Nephron (organoid): Measurements from ENCODE around the gene GNAT3.

Source experiments
- H3K27ac Mint-ChIP-seq, 3 experiments: 2 replicates each; pipeline ENCODE4 v1.8.0; 2020; ENCODE audit warnings: mixed read lengths in 3 of 3, mild to moderate bottlenecking in 2 of 3, moderate library complexity in 1 of 3
- H3K27me3 Mint-ChIP-seq: 2 replicates; pipeline ENCODE4 v1.8.0; 2021; ENCODE audit warnings: low read depth, mild to moderate bottlenecking, moderate library complexity, mixed read lengths
- H3K36me3 Mint-ChIP-seq: 2 replicates; pipeline ENCODE4 v1.8.0; 2020; ENCODE audit warnings: low read depth, mixed read lengths
- H3K4me1 Mint-ChIP-seq: 2 replicates; pipeline ENCODE4 v1.8.0; 2020; ENCODE audit warnings: mixed read lengths
- H3K4me3 Mint-ChIP-seq, 3 experiments: 2 replicates each; pipeline ENCODE4 v1.8.0; 2020; ENCODE audit warnings: mild to moderate bottlenecking in 3 of 3, mixed read lengths in 3 of 3, moderate library complexity in 2 of 3
- H3K9me3 Mint-ChIP-seq: 2 replicates; pipeline ENCODE4 v1.8.0; 2020; ENCODE audit warnings: mixed read lengths
- TF ChIP-seq, protein P1 (sequence below), 3 experiments: fragments of 200-600 bp; sonication (generic); IDR thresholded peaks; one replicate each; pipeline ENCODE4 v1.5.0; 2021; ENCODE audit warnings: antibody characterized with exemption in 3 of 3; ENCODE audit not compliant: unreplicated experiment in 3 of 3

The GNAT3 gene

DNA sequence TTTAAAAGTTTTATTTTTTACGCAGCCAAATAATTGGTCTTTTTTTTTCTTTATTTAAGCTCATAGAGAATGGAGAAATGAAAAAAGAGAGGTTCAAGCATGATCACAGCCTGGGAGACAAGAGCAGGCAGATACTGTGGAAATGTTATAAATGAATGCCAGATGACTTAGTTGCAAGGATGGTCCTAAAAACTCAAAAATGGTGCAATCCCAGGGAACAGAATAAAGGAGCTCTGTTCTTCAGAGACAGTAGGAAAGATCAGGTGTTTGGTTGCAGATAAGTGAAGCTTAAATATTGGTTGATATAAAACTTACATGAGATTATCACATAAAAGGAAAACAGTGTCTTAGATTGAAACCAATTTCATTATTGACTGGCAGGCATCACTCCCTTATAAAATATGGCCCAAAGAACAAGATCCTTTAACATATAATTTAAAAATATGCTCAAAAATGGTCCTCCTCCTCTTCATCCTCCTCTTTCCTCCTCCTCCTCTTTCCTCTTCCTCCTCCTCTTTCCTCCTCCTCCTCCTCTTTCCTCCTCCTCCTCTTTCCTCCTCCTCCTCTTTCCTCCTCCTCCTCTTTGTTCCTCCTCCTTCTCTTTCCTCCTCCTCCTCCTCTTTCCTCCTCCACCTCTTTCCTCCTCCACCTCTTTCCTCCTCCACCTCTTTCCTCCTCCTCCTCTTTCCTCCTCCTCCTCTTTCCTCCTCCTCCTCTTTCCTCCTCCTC, 18.6 kb downstream of the GNAT3 start:
- no peak overlapping the region for H3K27ac Mint-ChIP-seq
- H3K27me3 Mint-ChIP-seq = no peaks in the 10 kb centered on the region
- peaks cover 27% of the 10 kb centered on the region for H3K4me1 Mint-ChIP-seq
- H3K4me3 Mint-ChIP-seq = no peak overlapping the region
- H3K36me3 Mint-ChIP-seq = no peaks in the 10 kb centered on the region
- H3K9me3 Mint-ChIP-seq = peaks cover 3% of the 10 kb centered on the region
- TF ChIP-seq, protein P1, sequence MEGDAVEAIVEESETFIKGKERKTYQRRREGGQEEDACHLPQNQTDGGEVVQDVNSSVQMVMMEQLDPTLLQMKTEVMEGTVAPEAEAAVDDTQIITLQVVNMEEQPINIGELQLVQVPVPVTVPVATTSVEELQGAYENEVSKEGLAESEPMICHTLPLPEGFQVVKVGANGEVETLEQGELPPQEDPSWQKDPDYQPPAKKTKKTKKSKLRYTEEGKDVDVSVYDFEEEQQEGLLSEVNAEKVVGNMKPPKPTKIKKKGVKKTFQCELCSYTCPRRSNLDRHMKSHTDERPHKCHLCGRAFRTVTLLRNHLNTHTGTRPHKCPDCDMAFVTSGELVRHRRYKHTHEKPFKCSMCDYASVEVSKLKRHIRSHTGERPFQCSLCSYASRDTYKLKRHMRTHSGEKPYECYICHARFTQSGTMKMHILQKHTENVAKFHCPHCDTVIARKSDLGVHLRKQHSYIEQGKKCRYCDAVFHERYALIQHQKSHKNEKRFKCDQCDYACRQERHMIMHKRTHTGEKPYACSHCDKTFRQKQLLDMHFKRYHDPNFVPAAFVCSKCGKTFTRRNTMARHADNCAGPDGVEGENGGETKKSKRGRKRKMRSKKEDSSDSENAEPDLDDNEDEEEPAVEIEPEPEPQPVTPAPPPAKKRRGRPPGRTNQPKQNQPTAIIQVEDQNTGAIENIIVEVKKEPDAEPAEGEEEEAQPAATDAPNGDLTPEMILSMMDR (IDR thresholded peaks at IDR 0.05; ENCODE audit: unreplicated experiment in 3 of 3) = no peak

DNA sequence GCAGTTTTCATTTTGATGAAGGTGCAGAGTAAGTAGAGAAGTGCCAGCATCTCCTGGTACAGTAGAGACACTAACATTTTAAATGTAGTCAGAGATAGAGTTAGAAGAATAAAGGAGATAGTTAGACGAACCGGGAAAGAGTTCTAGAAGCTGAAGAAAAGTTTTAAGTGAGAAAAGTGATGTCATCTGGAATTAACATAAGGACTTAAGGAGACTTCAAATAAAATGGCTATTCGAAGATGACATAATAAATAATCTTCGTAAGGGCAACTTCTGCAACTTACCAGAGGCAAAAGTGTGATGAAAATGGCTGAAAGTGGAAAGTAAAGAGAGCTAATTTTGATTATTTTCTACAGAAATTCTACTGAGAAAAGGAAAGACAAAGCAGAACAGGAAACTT, 20.4 kb downstream of the GNAT3 start:
- no peaks in the 10 kb centered on the region for H3K27me3 Mint-ChIP-seq
- TF ChIP-seq, protein P1 (IDR thresholded peaks at IDR 0.05; ENCODE audit: unreplicated experiment in 3 of 3) = no peak

DNA sequence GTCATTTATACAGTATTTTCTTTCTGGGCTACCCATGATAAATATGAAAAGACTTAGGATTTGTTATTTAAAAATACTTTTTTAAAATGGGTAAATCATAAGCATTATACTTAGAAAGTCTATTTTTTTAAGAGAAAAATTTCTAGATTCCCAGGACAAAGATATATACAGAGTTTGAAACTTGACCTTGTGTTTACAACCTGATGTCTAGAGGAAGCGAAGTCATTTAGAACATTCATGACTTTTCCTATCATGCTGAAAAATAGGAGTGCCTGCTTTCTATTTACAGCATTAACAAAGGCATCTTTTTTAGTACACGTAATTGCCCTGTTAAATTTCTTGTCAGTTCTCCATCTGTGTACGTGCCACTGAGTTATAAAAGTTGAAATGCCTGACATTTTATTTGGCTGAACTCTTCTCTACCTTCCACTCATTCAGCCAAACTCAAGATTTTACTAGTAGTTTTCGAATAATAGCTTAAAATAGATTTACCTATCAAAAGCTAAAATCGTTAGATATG, 23.0 kb downstream of the GNAT3 start:
- H3K36me3 Mint-ChIP-seq = no peaks in the 10 kb centered on the region

More for the DNA sequence above, 20.4 kb downstream of the GNAT3 start:
- Mint-ChIP-seq H3K4me3 (no peak overlapping the region), H3K4me1 (peaks cover 26% of the 10 kb centered on the region), H3K9me3 (peaks cover 3% of the 10 kb centered on the region), H3K27ac (no peak overlapping the region), H3K36me3 (no peaks in the 10 kb centered on the region)

DNA sequence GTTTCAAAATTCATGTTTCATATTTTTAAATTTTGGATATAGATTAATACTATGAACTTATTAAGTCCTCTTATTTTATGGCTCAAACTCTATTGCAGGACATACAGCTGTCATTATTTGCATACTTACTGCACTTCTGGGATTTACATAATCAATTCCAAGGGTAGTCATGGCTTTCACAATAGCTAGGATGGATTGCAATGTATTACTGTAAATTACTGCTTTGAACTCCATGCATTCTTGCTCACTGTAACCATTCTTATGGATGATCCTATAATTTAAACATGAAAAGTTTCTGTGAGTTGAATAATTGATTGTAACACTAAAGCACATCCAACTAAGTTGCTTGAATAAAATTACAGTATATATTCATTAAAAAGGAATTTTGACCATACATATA, 23.5 kb downstream of the GNAT3 start:
- TF ChIP-seq, protein P1 (IDR thresholded peaks at IDR 0.05; ENCODE audit: unreplicated experiment in 3 of 3) = no peak

More for the DNA sequence above, 23.0 kb downstream of the GNAT3 start:
- H3K4me3 Mint-ChIP-seq = no peak overlapping the region
- no peaks in the 10 kb centered on the region for H3K9me3 Mint-ChIP-seq
- H3K27me3 Mint-ChIP-seq = no peaks in the 10 kb centered on the region
- TF ChIP-seq, protein P1 (IDR thresholded peaks at IDR 0.05; ENCODE audit: unreplicated experiment in 3 of 3) = no peak
- H3K27ac Mint-ChIP-seq = no peak overlapping the region
- peaks cover 13% of the 10 kb centered on the region for H3K4me1 Mint-ChIP-seq

DNA sequence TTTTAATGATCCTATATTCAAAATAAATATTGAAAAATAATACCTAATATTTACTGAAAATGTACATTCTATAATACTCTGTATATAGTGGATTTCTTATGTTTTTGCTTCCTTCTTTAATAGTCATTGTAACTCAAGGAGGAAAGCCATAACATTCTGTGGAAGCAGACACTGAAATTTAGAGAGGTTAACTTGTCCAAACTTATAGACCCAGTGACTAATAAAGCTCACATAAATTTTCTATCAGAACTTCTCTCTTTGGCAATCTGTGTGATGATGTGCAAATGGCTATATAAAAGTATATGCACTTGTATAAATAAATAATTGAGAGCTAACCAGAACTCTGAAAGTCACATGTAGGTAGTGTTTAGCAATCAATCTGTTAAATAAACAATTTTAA, 26.1 kb downstream of the GNAT3 start:
- Mint-ChIP-seq H3K27me3 (no peaks in the 10 kb centered on the region), H3K27ac (no peak overlapping the region), H3K4me3 (no peak overlapping the region), H3K36me3 (no peaks in the 10 kb centered on the region), H3K4me1 (peaks cover 23% of the 10 kb centered on the region), H3K9me3 (no peaks in the 10 kb centered on the region)
- TF ChIP-seq, protein P1 (IDR thresholded peaks at IDR 0.05; ENCODE audit: unreplicated experiment in 3 of 3) = no peak

More for the DNA sequence above, 23.5 kb downstream of the GNAT3 start:
- no peaks in the 10 kb centered on the region for H3K27me3 Mint-ChIP-seq
- no peaks in the 10 kb centered on the region for H3K36me3 Mint-ChIP-seq
- H3K4me3 Mint-ChIP-seq = no peak overlapping the region
- H3K4me1 Mint-ChIP-seq = peaks cover 13% of the 10 kb centered on the region
- H3K9me3 Mint-ChIP-seq = no peaks in the 10 kb centered on the region
- no peak overlapping the region for H3K27ac Mint-ChIP-seq

DNA sequence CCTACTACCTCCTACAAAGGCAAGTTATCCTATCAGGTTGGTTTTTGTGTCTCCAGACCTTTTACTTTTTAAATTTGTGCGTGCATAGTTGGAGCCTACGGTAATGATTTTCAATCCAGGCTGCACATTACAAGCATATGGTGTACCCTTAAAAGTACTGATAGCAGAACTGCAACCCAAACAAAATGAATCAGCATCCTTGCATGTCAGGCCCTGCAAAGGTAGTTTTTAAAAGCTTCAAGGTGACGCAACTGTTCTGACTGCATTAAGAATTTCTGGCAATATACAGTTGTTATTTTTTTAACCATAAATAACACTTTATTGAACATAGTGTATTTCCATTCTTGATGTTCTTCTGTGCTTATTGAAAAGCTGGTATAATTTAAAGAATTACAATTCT, 28.9 kb downstream of the GNAT3 start:
- Mint-ChIP-seq H3K27ac (no peak overlapping the region), H3K9me3 (no peaks in the 10 kb centered on the region), H3K4me3 (no peak overlapping the region), H3K27me3 (no peaks in the 10 kb centered on the region), H3K36me3 (no peaks in the 10 kb centered on the region), H3K4me1 (peaks cover 18% of the 10 kb centered on the region)
- TF ChIP-seq, protein P1 (IDR thresholded peaks at IDR 0.05; ENCODE audit: unreplicated experiment in 3 of 3) = no peak
